Endodermal cell (in vitro differentiated cells): ENCODE measurements around the gene MARVELD3. TPM values are rescaled to one million over a fixed set of nuclear protein-coding genes. Genes with fewer than 3 reads are reported as not detected.
A peak's percentile ranks its signal among the peaks of the same experiment; 100 is the strongest.

Source experiments
- DNase-seq: peaks from one replicate; pipeline ENCODE4 v3.0.0-alpha.2; 2017
- H3K27ac ChIP-seq: 2 replicates; pipeline ENCODE4 v1.5.1; 2013; ENCODE audit warnings: mild to moderate bottlenecking, low read depth, low read length, moderate library complexity
- H3K27me3 ChIP-seq: 2 replicates; pipeline ENCODE4 v1.6.1; 2013; ENCODE audit warnings: mild to moderate bottlenecking, low read length, moderate library complexity; ENCODE audit not compliant: insufficient read depth, control insufficient read depth, poor library complexity, severe bottlenecking
- H3K36me3 ChIP-seq: 2 replicates; pipeline ENCODE4 v1.7.0; 2013; ENCODE audit warnings: mild to moderate bottlenecking, low read length, moderate library complexity; ENCODE audit not compliant: control insufficient read depth, insufficient read depth
- H3K4me1 ChIP-seq: one replicate; pipeline ENCODE4 v1.7.0; 2013; ENCODE audit warnings: low read length; ENCODE audit not compliant: control insufficient read depth, insufficient read depth
- H3K4me3 ChIP-seq: 2 replicates; pipeline ENCODE4 v1.5.1; 2013; ENCODE audit warnings: mild to moderate bottlenecking, low read length, moderate library complexity
- H3K9ac ChIP-seq: 2 replicates; pipeline ENCODE4 v1.6.1; 2013; ENCODE audit warnings: mild to moderate bottlenecking, low read length, moderate library complexity; ENCODE audit not compliant: poor library complexity, severe bottlenecking; ENCODE audit errors: extremely low read depth
- H3K9me3 ChIP-seq: 2 replicates; pipeline ENCODE4 v1.6.1; 2013; ENCODE audit warnings: mild to moderate bottlenecking, low read length, moderate library complexity; ENCODE audit not compliant: control insufficient read depth
- H3K27ac Mint-ChIP-seq: 2 replicates; pipeline ENCODE4 v1.8.0; 2020; ENCODE audit warnings: mixed read lengths
- H3K27me3 Mint-ChIP-seq: 2 replicates; pipeline ENCODE4 v1.8.0; 2021; ENCODE audit warnings: mild to moderate bottlenecking, mixed read lengths; ENCODE audit not compliant: insufficient read depth
- H3K36me3 Mint-ChIP-seq: 2 replicates; pipeline ENCODE4 v1.8.0; 2020; ENCODE audit warnings: low read depth, mixed read lengths
- H3K4me1 Mint-ChIP-seq: 2 replicates; pipeline ENCODE4 v1.8.0; 2020; ENCODE audit warnings: mixed read lengths
- H3K4me3 Mint-ChIP-seq: 2 replicates; pipeline ENCODE4 v1.8.0; 2020; ENCODE audit warnings: mild to moderate bottlenecking, moderate library complexity, mixed read lengths
- H3K9me3 Mint-ChIP-seq: 2 replicates; pipeline ENCODE4 v1.8.0; 2020; ENCODE audit warnings: mild to moderate bottlenecking, mixed read lengths
- CTCF ChIP-seq: fragments of 200-600 bp; sonication (generic); conservative IDR thresholded peaks from 2 replicates; pipeline ENCODE4 v1.5.0; 2021; ENCODE audit warnings: antibody characterized with exemption, mild to moderate bottlenecking
- WGBS, 2 experiments: methylation state at CpG; one replicate each; pipeline versions ENCODE4 v1.1.5 to v1.1.7; 2013; ENCODE audit warnings: missing lambda C conversion rate in 2 of 2, mixed read lengths in 1 of 2; ENCODE audit not compliant: insufficient coverage in 1 of 2, insufficient read length in 1 of 2; 5-methylcytosine and 5-hydroxymethylcytosine counted together
- total RNA-seq, 2 donors: library from RNA; stranded (reverse); fragmentation: NEBNext Ultra II Directional in 1 of 2; extraction: Animal tissue kit (Norgen Biotek cat#: 25700) in 1 of 2; gene quantifications; 2 replicates in 1 of 2; 3 replicates in 1 of 2; pipeline ENCODE4 v1.2.1, GENCODE V29; 2021

Gene MARVELD3
- total RNA-seq, 2 donors from 2014 or later, result 17.6 to 21.8 TPM

DNA sequence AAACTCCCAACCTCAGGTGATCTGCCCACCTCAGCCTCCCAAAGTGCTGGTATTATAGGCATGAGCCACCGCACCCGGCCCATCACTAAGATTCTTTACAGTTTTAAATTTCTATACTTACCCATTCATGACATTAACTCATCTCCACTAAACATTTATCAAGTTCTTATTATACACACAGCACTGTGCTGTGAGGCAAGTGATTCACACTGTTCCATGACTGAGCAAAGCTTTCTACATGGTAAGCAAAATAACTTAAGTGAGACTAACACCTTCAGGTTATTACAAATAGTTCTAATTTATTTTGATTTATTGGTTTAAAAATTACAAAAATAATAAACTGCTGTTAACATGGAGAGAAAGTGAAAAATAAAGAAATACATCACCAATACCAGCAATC lies 33.5 kb downstream of the MARVELD3 start:
- Mint-ChIP-seq H3K27me3 (no peaks in the 10 kb centered on the region), H3K9me3 (no peaks in the 10 kb centered on the region), H3K4me3 (no peak overlapping the region), H3K36me3 (peaks cover 61% of the 10 kb centered on the region), H3K27ac (no peak overlapping the region), H3K4me1 (peaks cover 5% of the 10 kb centered on the region)
- no peak for DNase-seq
- Histone ChIP-seq H3K9ac (no peak overlapping the region), H3K36me3 (peaks cover 56% of the 10 kb centered on the region), H3K4me3 (no peak overlapping the region), H3K27ac (no peak overlapping the region), H3K4me1 (no peaks in the 10 kb centered on the region), H3K27me3 (no peaks in the 10 kb centered on the region), H3K9me3 (no peaks in the 10 kb centered on the region)
- TF ChIP-seq CTCF, result no peak
- whole genome bisulfite sequencing, 2 experiments, result 86 to 100% methylated on average over 2 of the region's 2 CpGs

DNA sequence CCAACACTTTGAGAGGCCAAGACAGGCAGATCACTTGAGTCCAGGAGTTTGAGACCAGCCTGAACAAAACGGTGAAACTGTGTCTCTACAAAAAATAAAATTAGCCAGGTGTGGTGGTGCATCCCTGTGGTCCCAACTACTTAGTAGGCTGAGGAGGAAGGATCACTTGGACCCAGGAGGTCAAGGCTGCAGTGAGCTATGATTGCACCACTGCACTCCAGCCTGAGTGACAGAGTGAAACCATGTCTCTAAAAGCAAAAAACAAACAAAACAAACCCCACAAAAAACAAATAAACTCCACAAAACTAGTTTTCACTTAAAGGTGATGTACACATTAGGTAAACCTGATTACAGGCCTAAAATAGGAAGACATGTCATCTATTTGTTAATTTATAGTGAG lies 40.3 kb downstream of the MARVELD3 start:
- H3K9me3 Mint-ChIP-seq, result no peaks in the 10 kb centered on the region
- 63 to 94% methylated on average over 1 of the region's 1 CpG for WGBS, 2 experiments
- peaks cover 76% of the 10 kb centered on the region for H3K36me3 ChIP-seq
- no peak overlapping the region for H3K9ac ChIP-seq
- no peaks in the 10 kb centered on the region for H3K4me1 ChIP-seq
- peak overlapping the region; percentile 64 for H3K27ac Mint-ChIP-seq
- H3K36me3 Mint-ChIP-seq, result peaks cover 69% of the 10 kb centered on the region
- H3K4me3 ChIP-seq, result no peak overlapping the region
- peaks cover 15% of the 10 kb centered on the region for H3K4me1 Mint-ChIP-seq
- no peak for TF ChIP-seq CTCF
- H3K4me3 Mint-ChIP-seq, result no peak overlapping the region
- no peak for DNase-seq
- no peaks in the 10 kb centered on the region for H3K27me3 Mint-ChIP-seq
- no peaks in the 10 kb centered on the region for H3K9me3 ChIP-seq
- H3K27ac ChIP-seq, result no peak overlapping the region
- no peaks in the 10 kb centered on the region for H3K27me3 ChIP-seq

GRCh38 chr16:71666928-71667707 lies 41.1 kb downstream of the MARVELD3 start:
- Histone ChIP-seq H3K4me3 (no peak overlapping the region), H3K9ac (no peak overlapping the region), H3K4me1 (no peaks in the 10 kb centered on the region), H3K27me3 (no peaks in the 10 kb centered on the region), H3K36me3 (peaks cover 76% of the 10 kb centered on the region), H3K9me3 (no peaks in the 10 kb centered on the region), H3K27ac (no peak overlapping the region)
- Mint-ChIP-seq H3K9me3 (no peaks in the 10 kb centered on the region), H3K27ac (no peak overlapping the region), H3K4me1 (peaks cover 18% of the 10 kb centered on the region), H3K4me3 (no peak overlapping the region), H3K36me3 (peaks cover 69% of the 10 kb centered on the region), H3K27me3 (no peaks in the 10 kb centered on the region)
- no peak for DNase-seq
- TF ChIP-seq CTCF, result no peak
- 88 to 100% methylated on average over 2 to 4 of the region's 4 CpGs for WGBS, 2 experiments
